IMR-90 (cell line): ENCODE measurements around the gene RAB25. TPM values are rescaled to one million over a fixed set of nuclear protein-coding genes. Genes with fewer than 3 reads are reported as not detected.

Source experiments
- ATAC-seq: fragments of 200-7000 bp; cut with Tn5 transposase; 2 replicates; pipeline ENCODE4 v1.9.1; 2020; ENCODE audit warnings: low read depth, mild to moderate bottlenecking, moderate library complexity
- BruUV-seq: library from RNA; stranded (reverse); fragments of 400-500 nt; replicated peaks from 2 replicates; lab custom pipeline; 2021; lab: Mats Ljungman, UMichigan
- CTCF ChIA-PET: fragments of 300-600 bp; formaldehyde crosslinking; extraction: SDS; loops from one replicate; lab custom pipeline; 2021; ENCODE audit warnings: antibody characterized with exemption; lab: Yijun Ruan, JAX
- POLR2A ChIA-PET: fragments of 300-600 bp; sonication (Branson Sonifier 250); formaldehyde crosslinking; loops from one replicate; lab custom pipeline; 2022; ENCODE audit warnings: antibody characterized with exemption; ENCODE audit not compliant: unreplicated experiment; lab: Charles Lee
- DNase-seq: peaks from one replicate; pipeline ENCODE4 v3.0.0; 2013
- H2AFZ ChIP-seq: replicated peaks from 2 replicates; pipeline ENCODE3; 2013; ENCODE audit warnings: low read length, mild to moderate bottlenecking; ENCODE audit not compliant: poor library complexity
- H2AK5ac ChIP-seq: 2 replicates; pipeline ENCODE4 v1.6.1; 2013; ENCODE audit warnings: low read depth, low read length, inconsistent platforms
- H2AK9ac ChIP-seq: replicated peaks from 2 replicates; pipeline ENCODE3; 2013; ENCODE audit warnings: mild to moderate bottlenecking, low read depth, low read length, moderate library complexity; ENCODE audit not compliant: poor library complexity
- H2BK120ac ChIP-seq: 2 replicates; pipeline ENCODE4 v1.6.1; 2013; ENCODE audit warnings: low read depth, low read length, inconsistent platforms
- H2BK15ac ChIP-seq: 3 replicates; pipeline ENCODE4 v1.6.1; 2013; ENCODE audit warnings: low read depth, low read length, inconsistent platforms
- H2BK20ac ChIP-seq: 2 replicates; pipeline ENCODE4 v1.6.1; 2013; ENCODE audit warnings: low read depth, mild to moderate bottlenecking, inconsistent platforms, low read length, moderate library complexity
- H2BK5ac ChIP-seq: 2 replicates; pipeline ENCODE4 v1.6.1; 2013; ENCODE audit warnings: mild to moderate bottlenecking, low read depth, low read length, inconsistent platforms; ENCODE audit not compliant: poor library complexity, severe bottlenecking
- H3K14ac ChIP-seq: replicated peaks from 2 replicates; pipeline ENCODE4 v1.6.1; 2013; ENCODE audit warnings: low read depth, low read length, inconsistent platforms
- H3K18ac ChIP-seq: 2 replicates; pipeline ENCODE4 v1.6.1; 2013; ENCODE audit warnings: low read depth, low read length, control low read depth
- H3K23ac ChIP-seq: 2 replicates; pipeline ENCODE4 v1.6.1; 2013; ENCODE audit warnings: low read depth, low read length, inconsistent platforms
- H3K27ac ChIP-seq: 2 replicates; pipeline ENCODE4 v1.5.1; 2013; ENCODE audit warnings: mild to moderate bottlenecking, control low read depth, low read length; ENCODE audit not compliant: insufficient read depth
- H3K27me3 ChIP-seq: 2 replicates; pipeline ENCODE4 v1.6.1; 2013; ENCODE audit warnings: low read length; ENCODE audit not compliant: control insufficient read depth, insufficient read depth
- H3K36me3 ChIP-seq: 2 replicates; pipeline ENCODE4 v1.6.1; 2013; ENCODE audit warnings: low read length, mixed read lengths; ENCODE audit not compliant: control insufficient read depth, insufficient read depth
- H3K4ac ChIP-seq: 2 replicates; pipeline ENCODE4 v1.6.1; 2013; ENCODE audit warnings: low read depth, low read length, inconsistent platforms
- H3K4me1 ChIP-seq: 2 replicates; pipeline ENCODE4 v1.6.1; 2013; ENCODE audit warnings: low read length, mixed read lengths; ENCODE audit not compliant: control insufficient read depth, insufficient read depth
- H3K4me2 ChIP-seq: 2 replicates; pipeline ENCODE4 v1.6.1; 2013; ENCODE audit warnings: low read depth, mild to moderate bottlenecking, control low read depth, low read length, moderate library complexity
- H3K4me3 ChIP-seq: 2 replicates; pipeline ENCODE4 v1.5.1; 2013; ENCODE audit warnings: low read depth, mild to moderate bottlenecking, control low read depth, low read length, moderate library complexity; ENCODE audit not compliant: insufficient read depth
- H3K56ac ChIP-seq: 2 replicates; pipeline ENCODE4 v1.6.1; 2013; ENCODE audit warnings: low read length, inconsistent platforms; ENCODE audit not compliant: insufficient read depth; ENCODE audit errors: extremely low read depth
- H3K79me1 ChIP-seq, 2 experiments: 2 replicates each; pipeline ENCODE4 v1.6.1; 2013; ENCODE audit warnings: low read length in 2 of 2, inconsistent platforms in 1 of 2, low read depth in 1 of 2
- H3K9ac ChIP-seq: 2 replicates; pipeline ENCODE4 v1.6.1; 2013; ENCODE audit warnings: low read depth, low read length, control low read depth
- H3K9me1 ChIP-seq: 2 replicates; pipeline ENCODE4 v1.6.1; 2013; ENCODE audit warnings: low read length, inconsistent platforms; ENCODE audit not compliant: insufficient read depth
- H3K9me3 ChIP-seq: 2 replicates; pipeline ENCODE4 v1.6.1; 2013; ENCODE audit warnings: low read length; ENCODE audit not compliant: control insufficient read depth, insufficient read depth
- H4K20me1 ChIP-seq: 2 replicates; pipeline ENCODE4 v1.6.1; 2013; ENCODE audit warnings: low read length, inconsistent platforms; ENCODE audit not compliant: insufficient read depth
- H4K5ac ChIP-seq: 2 replicates; pipeline ENCODE4 v1.6.1; 2013; ENCODE audit warnings: mild to moderate bottlenecking, low read depth, low read length, control low read depth
- H4K8ac ChIP-seq, 2 experiments: 2 replicates each; pipeline ENCODE4 v1.6.1; 2013; ENCODE audit warnings: low read depth in 2 of 2, low read length in 2 of 2, control low read depth in 1 of 2, inconsistent platforms in 1 of 2
- H4K91ac ChIP-seq: 2 replicates; pipeline ENCODE4 v1.6.1; 2013; ENCODE audit warnings: low read depth, low read length, inconsistent platforms; ENCODE audit not compliant: insufficient read depth
- USF2 ChIP-seq: fragments of 150-350 bp; IDR thresholded peaks from 2 replicates; pipeline ENCODE4 v1.6.1; 2017; ENCODE audit warnings: mild to moderate bottlenecking, antibody characterized with exemption, low read length, low read depth
- WGBS, 2 experiments: methylation state at CpG; one replicate each; pipeline versions ENCODE4 v1.1.5 to v1.1.7; 2013; ENCODE audit warnings: missing lambda C conversion rate in 2 of 2; ENCODE audit not compliant: insufficient read length in 1 of 2; ENCODE audit errors: extremely low coverage in 2 of 2; 5-methylcytosine and 5-hydroxymethylcytosine counted together
- dilution Hi-C: fragments of 300-500 bp; cut with HindIII; formaldehyde crosslinking; loops from one replicate; pipeline ENCODE4 v1.14.3; 2018; ENCODE audit warnings: low sequenced_read_pairs; ENCODE audit not compliant: unreplicated experiment
- in situ Hi-C: fragments of 300-500 bp; cut with MboI; formaldehyde crosslinking; loops from 3 replicates; pipeline ENCODE4 v1.14.3; 2019; ENCODE audit warnings: low sequenced_read_pairs, inconsistent platforms, mixed read lengths
- intact Hi-C: fragments of 100-400 bp; cut with micrococcal nuclease; formaldehyde crosslinking; loops from 2 replicates; pipeline ENCODE4 v1.10.0; 2022
- polyA plus RNA-seq, 3 experiments: library from polyadenylated mRNA; depleted of rRNA; stranded (reverse); fragments of >200 nt; gene quantifications; 2 replicates each; pipeline ENCODE4 v1.2.3, GENCODE V29; 2012; ENCODE audit warnings: low replicate concordance in 1 of 3
- total RNA-seq: library from RNA; depleted of rRNA; stranded (reverse); fragments of >200 nt; gene quantifications from 2 replicates; pipeline ENCODE4 v1.2.3, GENCODE V29; 2012
- TF ChIP-seq, protein P1 (sequence below): conservative IDR thresholded peaks from 2 replicates; pipeline ENCODE4 v1.5.1; 2012; ENCODE audit warnings: mild to moderate bottlenecking, low read depth, low read length, improper control_type of control experiment

The RAB25 gene
- total and polyA plus RNA-seq, 2 of the 4 experiments (the other 2 are of a cell fraction) = not detected

GRCh38 chr1:156012051-156012817, 48.7 kb upstream of the RAB25 start:
- ATAC-seq = no peak
- TF ChIP-seq, protein P1, sequence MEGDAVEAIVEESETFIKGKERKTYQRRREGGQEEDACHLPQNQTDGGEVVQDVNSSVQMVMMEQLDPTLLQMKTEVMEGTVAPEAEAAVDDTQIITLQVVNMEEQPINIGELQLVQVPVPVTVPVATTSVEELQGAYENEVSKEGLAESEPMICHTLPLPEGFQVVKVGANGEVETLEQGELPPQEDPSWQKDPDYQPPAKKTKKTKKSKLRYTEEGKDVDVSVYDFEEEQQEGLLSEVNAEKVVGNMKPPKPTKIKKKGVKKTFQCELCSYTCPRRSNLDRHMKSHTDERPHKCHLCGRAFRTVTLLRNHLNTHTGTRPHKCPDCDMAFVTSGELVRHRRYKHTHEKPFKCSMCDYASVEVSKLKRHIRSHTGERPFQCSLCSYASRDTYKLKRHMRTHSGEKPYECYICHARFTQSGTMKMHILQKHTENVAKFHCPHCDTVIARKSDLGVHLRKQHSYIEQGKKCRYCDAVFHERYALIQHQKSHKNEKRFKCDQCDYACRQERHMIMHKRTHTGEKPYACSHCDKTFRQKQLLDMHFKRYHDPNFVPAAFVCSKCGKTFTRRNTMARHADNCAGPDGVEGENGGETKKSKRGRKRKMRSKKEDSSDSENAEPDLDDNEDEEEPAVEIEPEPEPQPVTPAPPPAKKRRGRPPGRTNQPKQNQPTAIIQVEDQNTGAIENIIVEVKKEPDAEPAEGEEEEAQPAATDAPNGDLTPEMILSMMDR = no peak
- no peak for TF ChIP-seq USF2
- in situ Hi-C loops = no loop called here

More at GRCh38 chr1:156012051-156012817, 48.7 kb upstream of the RAB25 start:
- no peaks in the 10 kb centered on the region for H3K9me1 ChIP-seq
- H3K9ac ChIP-seq = no peak overlapping the region
- dilution Hi-C loops = no loop called here
- DNase-seq = no peak
- WGBS, 2 experiments = no CpG with 5 or more reads among the region's 4 CpGs
- H4K91ac ChIP-seq = no peak overlapping the region
- H3K4me2 ChIP-seq = no peak overlapping the region
- BruUV-seq = no TSS peak
- H2BK20ac ChIP-seq = no peak overlapping the region
- H3K27ac ChIP-seq = no peak overlapping the region
- ChIA-PET POLR2A (no interaction called here), CTCF (no interaction called here)
- H2AK9ac ChIP-seq = no peak overlapping the region
- H3K27me3 ChIP-seq = no peaks in the 10 kb centered on the region
- no peak overlapping the region for H3K18ac ChIP-seq
- no peak overlapping the region for H2BK15ac ChIP-seq
- no peak overlapping the region for H2AK5ac ChIP-seq
- peaks cover 8% of the 10 kb centered on the region for H4K20me1 ChIP-seq
- no peak overlapping the region for H4K8ac ChIP-seq
- peaks cover 18 to 43% of the 10 kb centered on the region in 2 experiments for H3K79me1 ChIP-seq
- intact Hi-C loops = no loop called here
- H2BK120ac ChIP-seq = no peak overlapping the region
- H4K5ac ChIP-seq = no peak overlapping the region
- H3K9me3 ChIP-seq = no peaks in the 10 kb centered on the region
- H2AFZ ChIP-seq = no peak overlapping the region
- H3K56ac ChIP-seq = no peak overlapping the region
- H3K4me1 ChIP-seq = no peaks in the 10 kb centered on the region
- no peak overlapping the region for H3K14ac ChIP-seq
- H3K23ac ChIP-seq = no peak overlapping the region
- H2BK5ac ChIP-seq = no peak overlapping the region
- H3K4me3 ChIP-seq = no peak overlapping the region
- peaks cover 56% of the 10 kb centered on the region for H3K36me3 ChIP-seq
- no peak overlapping the region for H3K4ac ChIP-seq
